GM23338 (cell line): ENCODE data around the gene C1orf116. TPM values are rescaled to one million over a fixed set of nuclear protein-coding genes. Genes with fewer than 3 reads are reported as not detected.

Experiments
- ATAC-seq: fragments of 200-7000 bp; cut with Tn5 transposase; 3 replicates; pipeline ENCODE4 v1.9.1; 2020
- DNase-seq: peaks from one replicate; pipeline ENCODE4 v3.0.0-alpha.2; 2015; ENCODE audit warnings: low spot score
- H2AFZ ChIP-seq: fragments of 200-600 bp; sonication (generic); 2 replicates; pipeline ENCODE4 v1.8.0; 2016; ENCODE audit warnings: antibody characterized with exemption, mild to moderate bottlenecking, moderate library complexity
- H3F3A ChIP-seq: fragments of 200-600 bp; sonication (generic); replicated peaks from 2 replicates; pipeline ENCODE4 v1.8.0; 2017; ENCODE audit warnings: antibody characterized with exemption, mixed run types, low read depth
- H3K27ac ChIP-seq: fragments of 200-600 bp; sonication (generic); 2 replicates; pipeline ENCODE4 v1.6.1; 2016; ENCODE audit warnings: low read depth
- H3K27me3 ChIP-seq: fragments of 200-600 bp; sonication (generic); 2 replicates; pipeline ENCODE4 v1.8.0; 2016; ENCODE audit warnings: mild to moderate bottlenecking, mixed run types, moderate library complexity; ENCODE audit not compliant: insufficient read depth
- H3K36me3 ChIP-seq: fragments of 200-600 bp; sonication (generic); 2 replicates; pipeline ENCODE4 v1.8.0; 2016; ENCODE audit warnings: mild to moderate bottlenecking; ENCODE audit not compliant: insufficient read depth
- H3K4me1 ChIP-seq: fragments of 200-600 bp; sonication (generic); 2 replicates; pipeline ENCODE4 v1.8.0; 2016; ENCODE audit warnings: mild to moderate bottlenecking, moderate library complexity; ENCODE audit not compliant: insufficient read depth
- H3K4me2 ChIP-seq: fragments of 200-600 bp; sonication (generic); 2 replicates; pipeline ENCODE4 v1.7.1; 2017; ENCODE audit warnings: mixed run types
- H3K4me3 ChIP-seq: fragments of 200-600 bp; sonication (generic); 2 replicates; pipeline ENCODE4 v1.6.1; 2016; ENCODE audit warnings: mixed run types
- H3K79me2 ChIP-seq: fragments of 200-600 bp; sonication (generic); replicated peaks from 2 replicates; pipeline ENCODE4 v1.8.0; 2017; ENCODE audit warnings: mild to moderate bottlenecking; ENCODE audit not compliant: insufficient read depth
- H3K9me2 ChIP-seq: fragments of 200-600 bp; sonication (generic); 2 replicates; pipeline ENCODE4 v1.8.0; 2017; ENCODE audit not compliant: insufficient read depth
- H4K20me1 ChIP-seq: fragments of 200-600 bp; sonication (generic); replicated peaks from 2 replicates; pipeline ENCODE4 v1.8.0; 2017; ENCODE audit warnings: mild to moderate bottlenecking; ENCODE audit not compliant: insufficient read depth
- H3K27ac Mint-ChIP-seq: 2 replicates; pipeline ENCODE4 v1.8.0; 2020; ENCODE audit warnings: inconsistent platforms, mild to moderate bottlenecking, moderate library complexity, mixed read lengths
- H3K27me3 Mint-ChIP-seq: 3 replicates; pipeline ENCODE4 v1.8.0; 2022; ENCODE audit warnings: low read depth, mild to moderate bottlenecking, moderate library complexity, mixed read lengths, inconsistent platforms; ENCODE audit not compliant: insufficient read depth, poor library complexity
- H3K36me3 Mint-ChIP-seq: 3 replicates; pipeline ENCODE4 v1.8.0; 2021; ENCODE audit warnings: low read depth, mild to moderate bottlenecking, inconsistent platforms, moderate library complexity, mixed read lengths
- H3K4me1 Mint-ChIP-seq: 3 replicates; pipeline ENCODE4 v1.8.0; 2020; ENCODE audit warnings: mild to moderate bottlenecking, inconsistent platforms, mixed read lengths
- H3K4me3 Mint-ChIP-seq: 3 replicates; pipeline ENCODE4 v1.8.0; 2021; ENCODE audit warnings: moderate library complexity, mild to moderate bottlenecking, inconsistent platforms, mixed read lengths
- H3K9me3 Mint-ChIP-seq: 3 replicates; pipeline ENCODE4 v1.8.0; 2020; ENCODE audit warnings: moderate library complexity, mild to moderate bottlenecking, inconsistent platforms, mixed read lengths
- CTCF ChIP-seq, 2 experiments: fragments of 200-600 bp in 1 of 2; sonication (generic) in 1 of 2; conservative IDR thresholded peaks; 2 replicates each; pipeline versions ENCODE4 v1.5.1 to v1.6.1; 2016 to 2017; ENCODE audit warnings: antibody characterized with exemption in 2 of 2, low read depth in 2 of 2, mild to moderate bottlenecking in 2 of 2, moderate library complexity in 1 of 2
- ETS1 ChIP-seq: IDR thresholded peaks from 2 replicates; pipeline ENCODE4 v1.6.1; 2016; ENCODE audit warnings: antibody characterized with exemption
- EZH2 ChIP-seq: fragments of 200-600 bp; sonication (generic); IDR thresholded peaks from one replicate; pipeline ENCODE4 v1.8.0; 2017; ENCODE audit warnings: antibody characterized with exemption, mild to moderate bottlenecking, low read depth; ENCODE audit not compliant: unreplicated experiment
- JUNB ChIP-seq: IDR thresholded peaks from one replicate; pipeline ENCODE4 v1.6.1; 2016; ENCODE audit warnings: antibody characterized with exemption; ENCODE audit not compliant: unreplicated experiment
- NANOG ChIP-seq: IDR thresholded peaks from 2 replicates; pipeline ENCODE4 v1.6.1; 2016; ENCODE audit warnings: antibody characterized with exemption, borderline replicate concordance
- POLR2AphosphoS5 ChIP-seq: IDR thresholded peaks from 2 replicates; pipeline ENCODE4 v1.6.1; 2016; ENCODE audit warnings: antibody characterized with exemption, low read depth
- REST ChIP-seq: IDR thresholded peaks from one replicate; pipeline ENCODE4 v1.6.1; 2018; ENCODE audit warnings: antibody characterized with exemption; ENCODE audit not compliant: unreplicated experiment
- ZNF114 ChIP-seq: fragments of 250-450 bp; sonication (Bioruptor Pico); IDR thresholded peaks from 2 replicates; pipeline ENCODE4 v1.5.0; 2020; ENCODE audit warnings: mild to moderate bottlenecking, moderate library complexity
- ZNF331 ChIP-seq: fragments of 250-450 bp; sonication (Bioruptor Pico); IDR thresholded peaks from 2 replicates; pipeline ENCODE4 v1.5.0; 2020; ENCODE audit warnings: low read depth, mild to moderate bottlenecking, moderate library complexity
- ZNF462 ChIP-seq: fragments of 250-450 bp; sonication (Bioruptor Pico); IDR thresholded peaks from 2 replicates; pipeline ENCODE4 v1.5.0; 2020; ENCODE audit warnings: mild to moderate bottlenecking, moderate library complexity
- polyA plus RNA-seq: library from polyadenylated mRNA; unstranded; fragments of >200 nt; fragmentation: Nextera tagmentation; extraction: Ambion mirVana; gene quantifications from 2 replicates; pipeline ENCODE4 v1.2.1, GENCODE V29; 2016
- total RNA-seq: library from RNA; depleted of rRNA; stranded (reverse); fragments of >200 nt; shearing (Covaris generic); gene quantifications from 2 replicates; pipeline ENCODE4 v1.2.3, GENCODE V29; 2014

C1orf116 gene
- total and polyA plus RNA-seq, 2 experiments from 2014 or later: 2.3 to 5.3 TPM

- Histone ChIP-seq H3K27me3 (no peaks in the 10 kb centered on the region), H3K36me3 (peaks cover 10% of the 10 kb centered on the region; the same call in 1 of the 2 replicates), H2AFZ (no peak overlapping the region), H3K4me3 (no peak overlapping the region), H3K4me1 (no peaks in the 10 kb centered on the region), H3K27ac (no peak overlapping the region), H4K20me1 (no peaks in the 10 kb centered on the region; the same call in 1 of the 2 replicates), H3K9me2 (no peaks in the 10 kb centered on the region), H3F3A (no peaks in the 10 kb centered on the region), H3K79me2 (no peaks in the 10 kb centered on the region), H3K4me2 (no peak overlapping the region)
- peaks cover 36% of the 10 kb centered on the region for H3K36me3 Mint-ChIP-seq
- peaks cover 9% of the 10 kb centered on the region; the same call in 2 of the 3 replicates for H3K4me1 Mint-ChIP-seq
- H3K4me3 Mint-ChIP-seq: no peak overlapping the region
- peaks cover 2% of the 10 kb centered on the region for H3K27me3 Mint-ChIP-seq
- no peak for DNase-seq
- no peaks in the 10 kb centered on the region for H3K9me3 Mint-ChIP-seq
- H3K27ac Mint-ChIP-seq: no peak overlapping the region
- TF ChIP-seq ZNF114 (CRISPR knock-in tag) (no peak), ETS1 (no peak), EZH2 (no peak), POLR2AphosphoS5 (no peak), REST (no peak), ZNF462 (CRISPR knock-in tag) (no peak), NANOG (no peak), ZNF331 (CRISPR knock-in tag) (no peak), CTCF (conservative IDR thresholded peaks at IDR 0.05; ENCODE audit: low read depth in 2 of 2) (no peak), JUNB (no peak)
- ATAC-seq: no peak
Observed at GRCh38 chr1:207060596-207060995, 28.0 kb upstream of the C1orf116 start.
